ENCODE results near the gene MB.

MB gene

GRCh38 chr22:35570686-35571194 is 46.4 kb downstream of the MB start:
- no peaks in the 10 kb centered on the region for H3K27me3 ChIP-seq (ENCODE audit: insufficient read depth, insufficient read length)
- no peaks in the 10 kb centered on the region for H3K36me3 ChIP-seq (ENCODE audit: insufficient read depth, insufficient read length, low read length)
- no peaks in the 10 kb centered on the region for H3K9me3 ChIP-seq (ENCODE audit: insufficient read depth, low read length)
- H3K4me1 ChIP-seq (ENCODE audit: insufficient read depth, insufficient read length): peaks cover 6% of the 10 kb centered on the region
- DNase-seq (ENCODE audit: low read depth, low spot score): no peak
- TF ChIP-seq YY1 (IDR thresholded peaks at IDR 0.05; ENCODE audit: insufficient read depth, insufficient read length): no peak
- TF ChIP-seq SUZ12 (IDR thresholded peaks at IDR 0.05; ENCODE audit: extremely low read depth, insufficient read depth, insufficient read length): no peak
- TF ChIP-seq ZNF274 (IDR thresholded peaks at IDR 0.05; ENCODE audit: low read depth, low read length): no peak
- H3K9ac ChIP-seq (ENCODE audit: insufficient read length, low read depth): peak overlapping the region; percentile 21
- H3K4me3 ChIP-seq (ENCODE audit: insufficient read length, low read depth): no peak overlapping the region

GRCh38 chr22:35569916-35570315 is 47.2 kb downstream of the MB start:
- TF ChIP-seq SUZ12 (IDR thresholded peaks at IDR 0.05; ENCODE audit: extremely low read depth, insufficient read depth, insufficient read length): no peak
- no peak for TF ChIP-seq ZNF274 (IDR thresholded peaks at IDR 0.05; ENCODE audit: low read depth, low read length)
- TF ChIP-seq YY1 (IDR thresholded peaks at IDR 0.05; ENCODE audit: insufficient read depth, insufficient read length): no peak
- DNase-seq (ENCODE audit: low read depth, low spot score): no peak

GRCh38 chr22:35568751-35569739 is 48.1 kb downstream of the MB start:
- H3K36me3 ChIP-seq (ENCODE audit: insufficient read depth, insufficient read length, low read length): no peaks in the 10 kb centered on the region
- no peak overlapping the region for H3K9ac ChIP-seq (ENCODE audit: insufficient read length, low read depth)
- H3K4me3 ChIP-seq (ENCODE audit: insufficient read length, low read depth): no peak overlapping the region
- no peaks in the 10 kb centered on the region for H3K27me3 ChIP-seq (ENCODE audit: insufficient read depth, insufficient read length)
- H3K9me3 ChIP-seq (ENCODE audit: insufficient read depth, low read length): no peaks in the 10 kb centered on the region
- no peak for DNase-seq (ENCODE audit: low read depth, low spot score)
- H3K4me1 ChIP-seq (ENCODE audit: insufficient read depth, insufficient read length): peaks cover 6% of the 10 kb centered on the region
- TF ChIP-seq YY1 (IDR thresholded peaks at IDR 0.05; ENCODE audit: insufficient read depth, insufficient read length): no peak
- no peak for TF ChIP-seq ZNF274 (IDR thresholded peaks at IDR 0.05; ENCODE audit: low read depth, low read length)
- no peak for TF ChIP-seq SUZ12 (IDR thresholded peaks at IDR 0.05; ENCODE audit: extremely low read depth, insufficient read depth, insufficient read length)

More at GRCh38 chr22:35569916-35570315, 47.2 kb downstream of the MB start:
- Histone ChIP-seq H3K4me1 (ENCODE audit: insufficient read depth, insufficient read length) (peaks cover 8% of the 10 kb centered on the region), H3K9me3 (ENCODE audit: insufficient read depth, low read length) (no peaks in the 10 kb centered on the region), H3K4me3 (ENCODE audit: insufficient read length, low read depth) (no peak overlapping the region), H3K27me3 (ENCODE audit: insufficient read depth, insufficient read length) (no peaks in the 10 kb centered on the region), H3K9ac (ENCODE audit: insufficient read length, low read depth) (no peak overlapping the region), H3K36me3 (ENCODE audit: insufficient read depth, insufficient read length, low read length) (no peaks in the 10 kb centered on the region)

GRCh38 chr22:35567351-35568141 is 49.6 kb downstream of the MB start:
- Histone ChIP-seq H3K4me3 (ENCODE audit: insufficient read length, low read depth) (no peak overlapping the region), H3K27me3 (ENCODE audit: insufficient read depth, insufficient read length) (no peaks in the 10 kb centered on the region)
- no peak for DNase-seq (ENCODE audit: low read depth, low spot score)

GRCh38 chr22:35564975-35565867 is 51.9 kb downstream of the MB start:
- H3K9me3 ChIP-seq (ENCODE audit: insufficient read depth, low read length): no peaks in the 10 kb centered on the region
- H3K4me1 ChIP-seq (ENCODE audit: insufficient read depth, insufficient read length): peaks cover 6% of the 10 kb centered on the region
- no peak overlapping the region for H3K4me3 ChIP-seq (ENCODE audit: insufficient read length, low read depth)
- H3K9ac ChIP-seq (ENCODE audit: insufficient read length, low read depth): no peak overlapping the region
- no peak for TF ChIP-seq ZNF274 (IDR thresholded peaks at IDR 0.05; ENCODE audit: low read depth, low read length)
- TF ChIP-seq YY1 (IDR thresholded peaks at IDR 0.05; ENCODE audit: insufficient read depth, insufficient read length): no peak
- TF ChIP-seq SUZ12 (IDR thresholded peaks at IDR 0.05; ENCODE audit: extremely low read depth, insufficient read depth, insufficient read length): no peak
- no peak for DNase-seq (ENCODE audit: low read depth, low spot score)
- H3K27me3 ChIP-seq (ENCODE audit: insufficient read depth, insufficient read length): peaks cover 4% of the 10 kb centered on the region
- H3K36me3 ChIP-seq (ENCODE audit: insufficient read depth, insufficient read length, low read length): no peaks in the 10 kb centered on the region

More at GRCh38 chr22:35567351-35568141, 49.6 kb downstream of the MB start:
- Histone ChIP-seq H3K9me3 (ENCODE audit: insufficient read depth, low read length) (no peaks in the 10 kb centered on the region), H3K9ac (ENCODE audit: insufficient read length, low read depth) (no peak overlapping the region), H3K36me3 (ENCODE audit: insufficient read depth, insufficient read length, low read length) (no peaks in the 10 kb centered on the region), H3K4me1 (ENCODE audit: insufficient read depth, insufficient read length) (peaks cover 6% of the 10 kb centered on the region)
- no peak for TF ChIP-seq ZNF274 (IDR thresholded peaks at IDR 0.05; ENCODE audit: low read depth, low read length)
- TF ChIP-seq YY1 (IDR thresholded peaks at IDR 0.05; ENCODE audit: insufficient read depth, insufficient read length): no peak
- no peak for TF ChIP-seq SUZ12 (IDR thresholded peaks at IDR 0.05; ENCODE audit: extremely low read depth, insufficient read depth, insufficient read length)

GRCh38 chr22:35563211-35563610 is 53.9 kb downstream of the MB start:
- H3K9ac ChIP-seq (ENCODE audit: insufficient read length, low read depth): no peak overlapping the region
- peaks cover 3% of the 10 kb centered on the region for H3K4me1 ChIP-seq (ENCODE audit: insufficient read depth, insufficient read length)
- TF ChIP-seq ZNF274 (IDR thresholded peaks at IDR 0.05; ENCODE audit: low read depth, low read length): no peak
- H3K36me3 ChIP-seq (ENCODE audit: insufficient read depth, insufficient read length, low read length): no peaks in the 10 kb centered on the region
- peaks cover 4% of the 10 kb centered on the region for H3K27me3 ChIP-seq (ENCODE audit: insufficient read depth, insufficient read length)
- DNase-seq (ENCODE audit: low read depth, low spot score): no peak
- H3K4me3 ChIP-seq (ENCODE audit: insufficient read length, low read depth): no peak overlapping the region
- H3K9me3 ChIP-seq (ENCODE audit: insufficient read depth, low read length): no peaks in the 10 kb centered on the region
